Mammary epithelial cell (primary cell): ENCODE results near the gene NEB.

Experiments used
- EZH2 ChIP-seq: IDR thresholded peaks from 2 replicates; pipeline ENCODE4 v1.6.1; 2012; ENCODE audit warnings: low read length, inconsistent platforms, borderline replicate concordance
- TF ChIP-seq, protein P1 (sequence below), 2 donors: IDR thresholded peaks in 1 of 2; conservative IDR thresholded peaks in 1 of 2; 2 replicates each; pipeline ENCODE4 v1.5.1; 2011 to 2012; ENCODE audit warnings: inconsistent platforms in 2 of 2, low read length in 2 of 2, mild to moderate bottlenecking in 2 of 2, control low read depth in 1 of 2, low read depth in 1 of 2; ENCODE audit not compliant: insufficient read depth in 1 of 2; ENCODE audit errors: extremely low read depth in 1 of 2

- TF ChIP-seq, protein P1, sequence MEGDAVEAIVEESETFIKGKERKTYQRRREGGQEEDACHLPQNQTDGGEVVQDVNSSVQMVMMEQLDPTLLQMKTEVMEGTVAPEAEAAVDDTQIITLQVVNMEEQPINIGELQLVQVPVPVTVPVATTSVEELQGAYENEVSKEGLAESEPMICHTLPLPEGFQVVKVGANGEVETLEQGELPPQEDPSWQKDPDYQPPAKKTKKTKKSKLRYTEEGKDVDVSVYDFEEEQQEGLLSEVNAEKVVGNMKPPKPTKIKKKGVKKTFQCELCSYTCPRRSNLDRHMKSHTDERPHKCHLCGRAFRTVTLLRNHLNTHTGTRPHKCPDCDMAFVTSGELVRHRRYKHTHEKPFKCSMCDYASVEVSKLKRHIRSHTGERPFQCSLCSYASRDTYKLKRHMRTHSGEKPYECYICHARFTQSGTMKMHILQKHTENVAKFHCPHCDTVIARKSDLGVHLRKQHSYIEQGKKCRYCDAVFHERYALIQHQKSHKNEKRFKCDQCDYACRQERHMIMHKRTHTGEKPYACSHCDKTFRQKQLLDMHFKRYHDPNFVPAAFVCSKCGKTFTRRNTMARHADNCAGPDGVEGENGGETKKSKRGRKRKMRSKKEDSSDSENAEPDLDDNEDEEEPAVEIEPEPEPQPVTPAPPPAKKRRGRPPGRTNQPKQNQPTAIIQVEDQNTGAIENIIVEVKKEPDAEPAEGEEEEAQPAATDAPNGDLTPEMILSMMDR (conservative IDR thresholded peaks at IDR 0.05 in 1 of 2, IDR thresholded peaks at IDR 0.05 in 1 of 2; ENCODE audit: extremely low read depth in 1 of 2, insufficient read depth in 1 of 2, low read depth in 1 of 2, low read length in 2 of 2) = no peak
- TF ChIP-seq EZH2 = no peak
Measured at GRCh38 chr2:151483546-151483945, 250.7 kb downstream of the NEB start.
